HL-60 (cell line): ENCODE results near the gene HSD11B2.

Experiments
- POLR2AphosphoS5 ChIP-seq: IDR thresholded peaks from 2 replicates; pipeline ENCODE4 v1.6.1; 2012; ENCODE audit warnings: low read depth
- TF ChIP-seq, protein P1 (sequence below): IDR thresholded peaks from one replicate; pipeline ENCODE4 v1.5.1; 2011; ENCODE audit warnings: low read length, control low read depth, inconsistent platforms; ENCODE audit not compliant: insufficient read depth

GRCh38 chr16:67466581-67466980, 35.7 kb downstream of the HSD11B2 start:
- TF ChIP-seq, protein P1, sequence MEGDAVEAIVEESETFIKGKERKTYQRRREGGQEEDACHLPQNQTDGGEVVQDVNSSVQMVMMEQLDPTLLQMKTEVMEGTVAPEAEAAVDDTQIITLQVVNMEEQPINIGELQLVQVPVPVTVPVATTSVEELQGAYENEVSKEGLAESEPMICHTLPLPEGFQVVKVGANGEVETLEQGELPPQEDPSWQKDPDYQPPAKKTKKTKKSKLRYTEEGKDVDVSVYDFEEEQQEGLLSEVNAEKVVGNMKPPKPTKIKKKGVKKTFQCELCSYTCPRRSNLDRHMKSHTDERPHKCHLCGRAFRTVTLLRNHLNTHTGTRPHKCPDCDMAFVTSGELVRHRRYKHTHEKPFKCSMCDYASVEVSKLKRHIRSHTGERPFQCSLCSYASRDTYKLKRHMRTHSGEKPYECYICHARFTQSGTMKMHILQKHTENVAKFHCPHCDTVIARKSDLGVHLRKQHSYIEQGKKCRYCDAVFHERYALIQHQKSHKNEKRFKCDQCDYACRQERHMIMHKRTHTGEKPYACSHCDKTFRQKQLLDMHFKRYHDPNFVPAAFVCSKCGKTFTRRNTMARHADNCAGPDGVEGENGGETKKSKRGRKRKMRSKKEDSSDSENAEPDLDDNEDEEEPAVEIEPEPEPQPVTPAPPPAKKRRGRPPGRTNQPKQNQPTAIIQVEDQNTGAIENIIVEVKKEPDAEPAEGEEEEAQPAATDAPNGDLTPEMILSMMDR, result no peak
- no peak for TF ChIP-seq POLR2AphosphoS5
